GM23248 (cell line): ENCODE data around the gene LRGUK.

Experiments
- EZH2 ChIP-seq: fragments of 200-600 bp; sonication (generic); IDR thresholded peaks from 2 replicates; pipeline ENCODE4 v1.6.1; 2018; ENCODE audit warnings: antibody characterized with exemption, mild to moderate bottlenecking; ENCODE audit not compliant: insufficient read depth, poor library complexity, severe bottlenecking
- EZH2phosphoT487 ChIP-seq: fragments of 200-600 bp; sonication (generic); IDR thresholded peaks from 2 replicates; pipeline ENCODE4 v1.6.1; 2018; ENCODE audit warnings: antibody characterized with exemption, moderate library complexity, mild to moderate bottlenecking, low read depth; ENCODE audit not compliant: insufficient read depth

DNA sequence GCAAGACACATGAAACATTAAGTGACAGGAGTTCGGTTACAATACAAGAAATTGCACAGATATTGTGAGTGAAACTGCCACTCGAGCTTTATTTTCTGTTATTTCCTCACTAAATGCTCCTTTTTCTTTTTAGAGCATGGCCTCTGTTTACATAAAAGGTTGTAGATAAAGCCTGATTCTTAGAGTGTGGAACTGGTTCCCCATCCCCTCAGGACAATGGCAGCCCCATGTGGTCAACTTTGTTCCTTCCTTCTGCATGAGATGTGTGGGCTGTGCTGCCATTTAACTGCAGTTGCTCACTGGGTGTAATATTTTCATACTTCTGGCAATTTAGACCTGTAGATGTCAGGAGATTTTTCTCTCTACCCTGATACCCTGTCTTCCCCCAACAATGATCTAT, 70.2 kb downstream of the LRGUK start:
- TF ChIP-seq EZH2 (no peak), EZH2phosphoT487 (no peak)
